Hepatocyte (in vitro differentiated cells): Measurements from ENCODE around the gene HBB.

Experiments used
- CTCF ChIP-seq: fragments of 200-600 bp; sonication (generic); IDR thresholded peaks from 2 replicates; pipeline ENCODE4 v1.5.1; 2016; ENCODE audit warnings: antibody characterized with exemption, mild to moderate bottlenecking; ENCODE audit not compliant: poor library complexity
- EZH2 ChIP-seq: fragments of 200-600 bp; sonication (generic); IDR thresholded peaks from 2 replicates; pipeline ENCODE4 v1.6.1; 2016; ENCODE audit warnings: antibody characterized with exemption, mild to moderate bottlenecking, borderline replicate concordance
- EZH2phosphoT487 ChIP-seq: fragments of 200-600 bp; sonication (generic); IDR thresholded peaks from one replicate; pipeline ENCODE4 v1.6.1; 2018; ENCODE audit warnings: antibody characterized with exemption, mild to moderate bottlenecking, low read depth, moderate library complexity; ENCODE audit not compliant: unreplicated experiment, severe bottlenecking

DNA sequence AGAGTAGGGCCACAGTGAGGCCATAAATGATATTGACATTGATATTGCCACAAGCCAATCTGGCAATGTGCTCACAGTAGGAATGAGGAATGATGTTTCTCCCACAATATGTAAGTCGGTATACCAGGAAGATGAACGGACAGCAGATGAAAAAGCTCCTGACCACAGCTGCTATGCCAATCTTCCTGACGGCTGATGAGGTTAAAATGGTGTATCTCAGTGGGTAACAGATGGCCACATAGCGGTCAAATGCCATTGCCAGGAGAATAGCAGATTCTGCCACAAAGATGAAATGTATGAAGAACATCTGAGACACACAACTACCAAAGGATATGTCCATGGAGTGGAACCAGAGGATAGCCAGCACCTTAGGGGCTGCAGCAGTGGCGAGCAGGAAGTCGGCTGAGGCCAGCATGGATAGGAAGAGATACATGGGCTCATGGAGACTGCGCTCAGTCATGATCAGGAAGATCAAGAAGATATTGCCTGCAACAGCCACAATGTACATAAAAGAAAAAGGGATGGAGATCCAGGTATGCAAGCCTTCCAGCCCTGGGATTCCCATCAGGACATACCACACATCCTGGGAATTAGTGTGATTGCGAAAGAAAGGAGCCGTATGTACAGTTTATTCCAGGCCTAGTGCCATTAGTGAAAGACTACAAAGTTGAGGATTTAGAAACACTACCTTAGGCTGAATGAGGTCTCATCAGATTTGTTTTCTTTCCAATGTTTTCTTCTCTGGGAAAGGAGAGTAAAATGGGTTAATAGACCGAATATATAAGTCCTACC, 48.6 kb downstream of the HBB start:
- TF ChIP-seq CTCF: no peak
- no peak for TF ChIP-seq EZH2
- TF ChIP-seq EZH2phosphoT487: no peak
